Stimulated activated naive CD4-positive, alpha-beta T cell (primary cell): Measurements from ENCODE around the gene SMC6.

Experiments
- DNase-seq, 6 experiments: peaks; one replicate each; lab custom pipeline; 2025; lab: John Stamatoyannopoulos, UW

Gene SMC6, protein sequence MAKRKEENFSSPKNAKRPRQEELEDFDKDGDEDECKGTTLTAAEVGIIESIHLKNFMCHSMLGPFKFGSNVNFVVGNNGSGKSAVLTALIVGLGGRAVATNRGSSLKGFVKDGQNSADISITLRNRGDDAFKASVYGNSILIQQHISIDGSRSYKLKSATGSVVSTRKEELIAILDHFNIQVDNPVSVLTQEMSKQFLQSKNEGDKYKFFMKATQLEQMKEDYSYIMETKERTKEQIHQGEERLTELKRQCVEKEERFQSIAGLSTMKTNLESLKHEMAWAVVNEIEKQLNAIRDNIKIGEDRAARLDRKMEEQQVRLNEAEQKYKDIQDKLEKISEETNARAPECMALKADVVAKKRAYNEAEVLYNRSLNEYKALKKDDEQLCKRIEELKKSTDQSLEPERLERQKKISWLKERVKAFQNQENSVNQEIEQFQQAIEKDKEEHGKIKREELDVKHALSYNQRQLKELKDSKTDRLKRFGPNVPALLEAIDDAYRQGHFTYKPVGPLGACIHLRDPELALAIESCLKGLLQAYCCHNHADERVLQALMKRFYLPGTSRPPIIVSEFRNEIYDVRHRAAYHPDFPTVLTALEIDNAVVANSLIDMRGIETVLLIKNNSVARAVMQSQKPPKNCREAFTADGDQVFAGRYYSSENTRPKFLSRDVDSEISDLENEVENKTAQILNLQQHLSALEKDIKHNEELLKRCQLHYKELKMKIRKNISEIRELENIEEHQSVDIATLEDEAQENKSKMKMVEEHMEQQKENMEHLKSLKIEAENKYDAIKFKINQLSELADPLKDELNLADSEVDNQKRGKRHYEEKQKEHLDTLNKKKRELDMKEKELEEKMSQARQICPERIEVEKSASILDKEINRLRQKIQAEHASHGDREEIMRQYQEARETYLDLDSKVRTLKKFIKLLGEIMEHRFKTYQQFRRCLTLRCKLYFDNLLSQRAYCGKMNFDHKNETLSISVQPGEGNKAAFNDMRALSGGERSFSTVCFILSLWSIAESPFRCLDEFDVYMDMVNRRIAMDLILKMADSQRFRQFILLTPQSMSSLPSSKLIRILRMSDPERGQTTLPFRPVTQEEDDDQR

DNA sequence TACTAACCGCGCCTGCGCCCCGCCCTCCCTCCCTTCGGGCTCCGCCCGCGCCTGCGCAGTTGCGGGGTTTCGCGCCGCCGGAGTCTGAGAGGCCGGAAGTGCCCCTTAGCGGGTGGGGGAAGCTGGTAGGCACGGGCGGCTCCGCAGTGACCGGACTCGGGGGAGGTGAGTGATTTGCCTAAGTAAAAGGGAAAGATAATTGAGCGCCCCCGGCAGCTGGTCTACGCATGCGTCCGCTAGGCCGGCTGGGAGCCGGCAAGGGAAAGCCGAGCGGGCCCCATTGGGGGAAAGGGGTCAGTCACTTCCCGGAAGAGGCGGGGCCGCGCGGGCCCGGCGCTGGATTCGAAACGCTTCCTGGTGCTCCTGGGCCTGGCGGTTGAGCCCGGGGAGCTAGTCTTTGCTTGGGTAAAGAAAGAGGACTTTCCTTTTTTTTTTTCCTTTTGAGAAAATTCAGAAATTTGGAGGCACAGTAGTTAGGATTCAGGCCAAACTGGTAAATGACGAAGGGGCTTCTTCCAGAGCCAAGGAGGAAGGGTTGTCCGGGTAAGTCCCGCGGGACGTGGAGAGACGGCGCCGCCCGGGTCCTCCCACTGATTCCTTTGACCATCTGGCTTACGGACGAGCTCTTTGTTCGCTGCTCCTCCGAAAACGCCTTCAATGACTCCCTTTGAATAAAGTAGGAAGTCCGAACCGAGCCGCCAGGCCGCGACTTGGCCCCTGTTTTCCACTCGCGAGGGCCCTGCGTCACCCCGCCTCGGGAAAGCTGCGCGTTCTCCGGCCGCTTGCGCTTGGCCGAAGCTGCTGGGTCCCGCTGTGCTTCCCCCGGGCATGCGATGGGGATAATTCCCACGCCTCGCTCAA lies at the start of gene SMC6, which contains the start of gene GEN1:
TSS of gene SMC6 (minus strand) at position 8 of the 861 bp plus-strand sequence. CDS start 7,864 bp downstream, outside the sequence.
TSS of gene GEN1 (plus strand) at position 336 of the 861 bp plus-strand sequence. CDS start 5,806 bp downstream, outside the sequence.
- peak; percentile 86 to 96 (median 92) for DNase-seq

DNA sequence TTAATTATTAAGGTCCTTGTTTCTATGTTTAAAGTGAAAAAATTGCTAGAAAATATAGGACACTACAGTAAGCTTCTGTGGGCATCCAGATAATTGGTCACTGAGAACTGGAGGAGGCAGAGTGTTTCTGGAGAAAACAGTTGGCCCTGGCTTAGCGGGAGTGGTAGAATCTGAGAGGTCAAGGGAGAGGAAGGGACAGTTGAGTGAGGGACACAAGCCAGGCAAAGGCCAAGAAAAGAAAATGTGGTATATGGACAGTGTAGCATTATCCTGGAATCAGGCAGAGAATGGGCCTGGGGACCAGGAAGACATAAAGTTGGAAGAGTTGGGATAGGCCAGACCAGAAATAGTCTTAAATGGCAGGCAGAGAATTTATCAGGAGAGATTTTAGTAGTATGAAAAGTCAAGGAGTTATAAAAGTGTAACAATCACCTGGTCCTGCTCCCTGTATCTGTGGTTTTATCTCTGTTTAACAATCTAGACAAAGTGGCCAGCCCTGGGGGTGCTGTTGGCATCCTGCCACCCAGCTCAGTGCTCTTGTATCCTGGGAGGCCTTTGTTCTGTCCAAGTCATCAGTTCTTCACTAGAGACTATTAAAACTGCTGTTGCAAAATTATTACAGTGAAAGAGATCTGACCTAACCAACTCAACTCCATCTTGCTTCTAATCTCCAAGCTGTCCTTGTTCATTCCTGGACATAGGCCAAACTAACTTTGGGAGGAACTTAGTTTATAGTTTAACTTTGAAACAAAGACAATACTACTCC lies 47.3 kb upstream of the SMC6 start:
- DNase-seq = no peak

DNA sequence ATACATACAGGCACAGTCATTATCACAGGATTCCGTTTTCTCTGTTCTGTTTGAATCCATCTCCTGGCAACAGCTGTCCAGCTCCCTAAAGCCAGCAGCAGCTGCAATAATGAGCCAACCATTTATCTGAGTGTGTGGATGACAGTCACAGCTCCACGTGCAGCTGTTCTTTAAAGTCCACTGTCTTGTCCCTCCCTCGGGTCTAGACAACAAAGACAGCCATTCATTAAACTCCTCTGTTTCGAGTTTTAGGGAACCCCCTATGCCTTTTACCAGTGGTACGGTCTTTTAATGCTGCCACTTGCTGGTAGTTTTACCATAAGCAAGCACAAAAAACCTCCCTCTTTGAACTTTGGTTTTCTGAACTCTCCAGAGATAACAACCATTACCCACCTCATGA lies 46.6 kb upstream of the SMC6 start:
- DNase-seq = no peak

DNA sequence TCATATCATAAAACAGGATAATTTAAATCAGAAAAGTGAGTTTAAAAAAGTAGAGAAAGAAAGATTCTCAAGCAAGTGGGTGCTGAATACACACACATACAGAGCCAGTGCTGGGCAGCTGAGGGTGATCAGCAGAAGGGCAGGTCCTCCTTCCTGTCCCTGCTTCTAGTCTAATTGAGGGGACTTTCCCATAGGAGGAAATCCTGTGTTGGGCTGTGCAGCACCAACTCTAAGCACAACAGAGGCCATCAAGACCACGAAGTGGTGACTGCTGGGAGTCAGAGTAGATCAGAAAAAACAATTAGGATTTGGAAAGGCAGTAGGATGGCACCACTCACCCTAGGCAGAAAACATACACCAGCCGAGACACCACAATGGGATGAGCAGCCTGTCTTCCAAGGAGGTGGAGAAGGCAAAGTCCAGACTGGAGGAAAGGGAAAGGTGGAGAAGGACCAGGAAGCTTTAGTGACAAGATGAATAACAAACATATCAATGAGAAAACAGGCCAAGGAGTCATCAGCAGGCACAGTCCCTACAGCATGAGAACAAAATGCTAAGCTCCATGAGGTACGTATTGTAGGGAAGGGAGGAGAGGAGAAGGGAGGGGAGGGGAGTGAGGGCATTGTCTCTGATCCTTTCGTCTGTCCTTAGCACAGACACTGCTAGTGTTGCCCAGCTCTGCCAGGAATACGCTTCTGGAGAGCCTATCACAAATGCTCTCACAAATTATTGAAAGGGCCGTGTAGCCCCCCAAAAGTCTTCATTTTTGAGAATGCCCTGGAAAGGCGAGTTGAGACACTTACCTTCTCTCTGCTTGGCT lies 45.9 kb upstream of the SMC6 start:
- DNase-seq = no peak

DNA sequence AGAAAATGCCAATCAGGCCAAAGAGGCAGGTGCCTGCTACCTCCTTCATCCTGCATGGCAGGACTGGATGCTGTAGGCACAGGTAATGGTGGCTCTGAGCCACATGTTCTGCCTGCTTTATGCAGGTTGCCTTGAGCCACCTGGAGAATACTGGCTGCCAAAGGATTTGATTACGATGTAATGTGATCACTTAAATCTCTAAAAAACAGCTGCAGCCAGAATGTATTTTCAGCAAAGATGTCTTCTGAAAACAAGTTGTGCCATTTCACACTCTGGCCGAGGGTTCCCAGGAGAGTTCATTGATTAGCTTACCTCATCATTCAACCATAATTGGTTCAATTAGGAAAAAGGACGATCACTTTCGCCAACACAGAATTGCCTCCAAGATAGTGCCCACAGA lies 44.7 kb upstream of the SMC6 start:
- no peak for DNase-seq

DNA sequence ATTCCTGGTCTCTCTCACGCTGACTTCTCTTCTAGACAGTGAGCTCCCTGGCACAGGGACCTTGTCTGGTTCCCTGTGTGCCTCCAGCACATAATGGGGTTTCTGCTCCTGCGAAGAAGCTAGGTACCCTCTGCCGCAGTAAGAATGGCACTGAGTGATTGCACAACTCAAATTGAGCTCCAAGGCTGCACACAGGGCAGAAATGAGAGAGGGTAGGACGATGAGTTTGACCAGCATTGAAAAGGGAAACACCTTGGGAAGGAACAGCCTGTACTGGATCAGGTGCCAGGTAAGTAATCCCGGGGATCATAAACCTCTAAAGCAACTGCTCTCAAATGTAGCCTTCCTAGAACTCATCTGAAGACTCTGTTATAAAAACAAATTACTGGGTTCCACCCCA lies 41.7 kb upstream of the SMC6 start:
- no peak for DNase-seq

DNA sequence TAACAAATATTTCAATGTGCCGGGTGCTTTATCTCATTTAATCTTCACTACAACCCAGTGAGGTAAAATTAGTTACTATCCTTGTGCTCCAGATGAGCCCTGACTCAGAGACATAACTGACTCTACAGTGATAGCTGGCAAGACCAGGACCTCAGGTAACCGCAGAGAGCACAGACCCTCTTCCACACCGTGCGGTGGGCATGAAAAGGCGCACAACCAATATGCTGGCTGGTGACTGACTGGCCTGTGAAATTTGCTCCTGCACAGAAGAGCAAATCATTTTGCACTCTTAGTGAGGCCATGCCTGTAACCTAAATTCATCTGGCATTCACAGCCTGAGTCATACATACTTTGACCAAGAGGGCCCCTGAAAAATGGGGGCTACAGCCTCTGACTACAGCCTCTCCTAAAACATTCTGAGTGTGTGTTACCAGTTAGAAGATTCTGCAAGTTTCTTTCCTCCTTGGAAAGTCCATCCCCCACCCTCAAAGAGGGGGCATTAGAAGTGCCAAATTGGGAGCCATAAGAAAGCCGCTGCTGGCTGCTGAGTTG lies 40.3 kb upstream of the SMC6 start:
- DNase-seq = no peak

DNA sequence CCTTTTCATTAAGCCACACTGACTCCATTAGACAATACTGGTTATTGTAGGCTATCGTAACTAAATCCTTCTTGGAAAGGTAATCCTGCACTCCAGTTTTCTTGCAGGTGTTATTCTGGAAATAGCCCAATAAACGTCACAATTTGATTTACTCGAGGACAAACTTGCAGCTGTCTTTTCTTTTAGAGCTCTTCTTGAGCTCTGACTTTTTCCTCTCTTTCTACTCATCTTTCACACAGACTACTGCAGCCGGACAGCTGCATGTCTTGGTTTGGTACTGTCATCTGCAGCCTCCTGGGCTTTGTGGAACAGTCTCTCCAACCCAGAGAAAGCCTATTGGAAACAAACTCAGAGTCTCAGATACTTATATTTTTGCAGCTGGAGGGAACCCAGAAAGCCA lies 39.7 kb upstream of the SMC6 start:
- no peak for DNase-seq

DNA sequence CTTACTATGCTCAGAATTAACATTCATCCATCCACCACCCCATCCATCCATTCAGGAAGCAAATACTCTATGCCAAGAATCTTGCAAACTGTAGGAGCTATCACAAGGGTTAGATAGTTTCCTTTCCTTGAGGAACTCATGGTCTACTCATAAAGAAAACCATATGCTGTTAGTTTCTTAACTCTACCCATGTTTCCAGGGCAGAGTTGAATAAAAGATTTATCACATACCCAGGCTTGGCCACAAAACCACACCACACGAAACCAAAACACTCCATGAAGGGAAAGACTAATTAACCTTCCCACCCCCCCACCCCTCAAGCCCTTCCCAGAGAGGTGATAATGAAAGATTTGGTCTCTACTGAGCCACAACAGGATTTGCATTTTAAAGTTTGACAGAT lies 38.9 kb upstream of the SMC6 start:
- no peak for DNase-seq

DNA sequence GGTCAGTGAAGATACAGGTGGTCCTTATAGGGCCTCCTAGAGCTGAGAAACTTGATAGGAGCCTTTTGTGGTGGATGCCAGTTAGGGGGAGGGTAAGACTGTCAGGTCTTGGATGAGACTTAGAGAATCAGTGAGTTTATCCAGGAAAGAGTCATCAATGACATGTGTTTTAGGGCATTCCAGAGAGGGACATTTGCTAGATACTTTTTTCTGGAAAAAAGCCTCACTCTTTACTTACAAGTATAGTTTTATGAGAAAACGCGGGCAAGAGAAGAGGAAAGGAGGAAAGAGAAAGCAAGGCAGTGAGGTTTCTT lies 38.2 kb upstream of the SMC6 start:
- DNase-seq = no peak

DNA sequence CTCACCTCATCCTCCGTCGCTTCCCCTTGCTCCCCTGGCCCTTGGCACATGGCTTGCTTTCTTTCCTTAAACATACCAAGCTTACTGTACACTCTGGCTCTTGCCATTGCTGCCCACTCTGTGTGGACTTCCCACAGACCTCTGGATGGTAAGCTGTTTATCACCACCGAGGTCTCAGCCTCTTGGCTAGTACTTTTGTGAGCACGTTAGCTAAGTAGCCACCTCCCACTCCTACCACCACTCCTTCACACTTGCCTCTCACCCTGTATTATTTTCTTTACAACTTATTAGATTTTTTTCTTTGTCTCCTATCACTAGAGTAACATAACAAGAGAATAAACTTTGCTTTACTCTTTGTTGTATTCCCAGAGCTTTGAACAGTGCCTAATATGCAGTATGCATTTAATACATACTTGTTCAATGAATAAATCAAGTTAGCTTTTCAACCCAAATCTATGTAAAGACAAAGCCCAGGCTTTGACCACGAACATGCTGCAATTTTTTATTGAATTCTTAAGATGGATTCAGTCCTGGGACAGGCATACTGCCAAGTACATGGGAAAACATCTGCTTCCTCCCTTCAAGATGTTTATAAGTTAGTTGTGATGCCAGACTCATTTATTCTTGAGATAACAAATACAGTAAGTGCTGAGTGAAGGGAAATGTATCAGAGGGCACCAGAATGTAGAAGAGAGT lies 37.7 kb upstream of the SMC6 start:
- no peak for DNase-seq

DNA sequence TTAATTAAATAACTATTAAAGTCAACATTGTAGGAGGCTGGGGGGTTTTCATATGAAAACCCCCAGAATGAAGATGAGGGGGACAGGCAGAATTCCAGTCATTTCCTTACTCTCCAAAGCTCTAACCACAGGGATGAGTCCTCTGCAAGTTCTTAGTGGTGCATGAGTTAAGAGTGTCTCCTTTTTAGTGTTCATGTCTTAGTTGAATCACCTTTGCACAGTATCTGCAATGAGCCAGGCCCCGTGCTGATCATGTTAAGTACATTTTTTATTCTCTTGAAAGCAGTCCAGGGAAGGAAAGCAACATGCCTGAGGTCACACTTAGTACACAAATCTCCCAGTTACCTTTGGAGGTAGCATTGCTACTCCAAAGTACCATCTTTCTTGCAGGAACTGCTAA lies 36.9 kb upstream of the SMC6 start:
- DNase-seq = no peak

DNA sequence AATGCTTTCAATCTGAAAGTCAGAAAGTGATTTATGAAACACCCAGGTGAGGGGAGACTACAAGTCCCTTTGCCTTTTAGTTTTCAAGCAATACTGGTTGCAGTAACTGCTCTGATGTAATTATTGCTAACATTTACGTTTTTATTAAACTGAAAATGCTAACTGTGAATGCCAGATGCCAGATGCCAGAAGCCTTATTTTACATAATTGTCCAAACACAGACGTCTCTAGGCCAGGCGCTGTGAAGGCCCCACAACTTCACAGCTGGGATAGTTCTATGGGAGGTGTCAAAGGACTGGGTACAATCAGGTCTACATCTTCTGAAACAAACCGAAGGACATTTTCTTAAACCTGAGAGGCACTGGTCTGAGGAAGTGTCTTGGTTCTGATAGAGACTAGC lies 35.2 kb upstream of the SMC6 start:
- no peak for DNase-seq

DNA sequence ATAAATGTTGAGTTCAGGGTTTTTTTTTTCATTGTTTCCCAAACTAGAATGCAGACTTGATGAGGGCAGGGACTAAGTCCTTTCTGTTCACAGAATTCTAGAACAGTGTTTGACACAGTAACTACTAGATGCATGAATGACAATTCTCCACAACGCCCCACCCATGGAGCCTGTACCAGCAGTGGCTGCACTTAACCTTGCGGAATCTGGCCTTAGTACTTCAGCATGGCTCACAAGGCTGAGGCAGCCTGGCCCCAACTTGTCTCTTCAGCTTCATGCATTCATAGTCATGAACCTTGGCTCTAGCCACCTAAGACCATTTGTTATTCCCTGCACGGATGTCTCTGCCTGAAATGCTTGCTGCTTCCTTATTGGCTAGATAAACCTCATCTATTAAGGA lies 33.1 kb upstream of the SMC6 start:
- no peak for DNase-seq

DNA sequence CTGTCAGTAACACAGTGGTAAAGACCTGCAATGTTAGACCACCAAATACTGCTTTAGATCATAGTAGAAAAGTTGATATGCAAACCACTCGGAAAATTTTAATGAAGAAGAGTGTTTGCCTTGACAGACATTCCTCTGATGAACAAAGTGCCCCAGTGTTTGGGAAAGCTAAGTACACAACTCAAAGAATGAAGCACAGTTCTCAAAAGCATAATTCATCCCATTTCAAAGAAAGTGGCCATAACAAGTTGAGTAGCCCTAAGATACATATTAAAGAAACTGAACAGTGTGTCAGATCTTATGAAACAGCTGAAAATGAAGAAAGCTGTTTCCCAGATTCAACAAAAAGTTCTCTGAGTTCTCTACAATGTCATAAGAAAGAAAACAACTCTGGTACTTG lies 27.9 kb upstream of the SMC6 start:
- DNase-seq = no peak

DNA sequence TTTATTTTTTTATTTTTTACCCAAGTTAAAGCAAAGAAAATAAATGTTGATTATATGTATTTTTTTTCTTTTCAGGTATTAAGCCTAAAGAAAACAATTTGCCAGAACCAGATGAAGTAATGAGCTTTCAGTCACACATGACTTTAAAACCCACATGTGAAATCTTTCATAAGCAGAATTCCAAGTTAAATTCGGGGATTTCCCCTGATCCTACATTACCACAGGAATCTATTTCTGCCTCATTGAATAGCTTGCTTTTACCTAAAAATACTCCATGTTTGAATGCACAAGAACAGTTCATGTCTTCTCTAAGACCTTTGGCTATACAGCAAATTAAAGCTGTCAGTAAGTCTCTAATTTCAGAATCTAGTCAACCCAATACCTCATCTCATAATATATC lies 26.9 kb upstream of the SMC6 start:
- no peak for DNase-seq

DNA sequence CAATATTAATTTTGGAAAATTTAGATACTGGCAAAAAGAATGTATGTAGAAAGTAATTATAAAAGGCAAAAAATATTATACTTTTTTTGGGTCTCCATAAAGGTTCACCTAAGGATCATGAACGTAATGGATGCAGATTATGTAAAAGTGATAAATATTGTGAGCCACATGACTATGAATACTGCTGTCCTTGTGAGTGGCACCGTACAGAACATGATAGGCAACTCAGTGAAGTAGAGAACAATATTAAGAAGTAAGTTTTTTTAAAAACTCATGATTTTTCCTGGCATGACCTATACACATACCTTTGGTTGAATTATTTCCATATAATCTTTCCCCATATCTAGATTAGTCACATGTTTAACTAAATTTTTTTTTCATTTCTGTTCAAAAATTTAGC lies 18.9 kb upstream of the SMC6 start:
- no peak for DNase-seq

DNA sequence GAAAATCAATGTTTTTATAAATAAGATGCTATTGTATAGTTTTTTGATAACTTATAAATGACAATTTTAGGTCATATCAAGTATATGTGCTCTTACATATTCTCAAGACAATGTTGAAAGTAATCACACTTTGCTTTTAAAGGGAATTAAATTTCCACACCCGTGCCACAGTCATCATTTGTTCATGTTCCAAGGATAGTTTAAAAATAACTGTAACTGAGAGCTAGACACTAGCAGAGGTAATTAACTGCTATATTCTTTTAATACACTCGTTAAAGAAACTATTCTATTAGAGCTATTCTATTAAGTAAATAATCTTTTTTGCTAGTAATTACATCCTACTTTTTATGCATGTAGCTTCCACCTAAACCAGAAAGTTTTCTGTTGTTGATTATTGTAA lies 18.3 kb upstream of the SMC6 start:
- DNase-seq = no peak

DNA sequence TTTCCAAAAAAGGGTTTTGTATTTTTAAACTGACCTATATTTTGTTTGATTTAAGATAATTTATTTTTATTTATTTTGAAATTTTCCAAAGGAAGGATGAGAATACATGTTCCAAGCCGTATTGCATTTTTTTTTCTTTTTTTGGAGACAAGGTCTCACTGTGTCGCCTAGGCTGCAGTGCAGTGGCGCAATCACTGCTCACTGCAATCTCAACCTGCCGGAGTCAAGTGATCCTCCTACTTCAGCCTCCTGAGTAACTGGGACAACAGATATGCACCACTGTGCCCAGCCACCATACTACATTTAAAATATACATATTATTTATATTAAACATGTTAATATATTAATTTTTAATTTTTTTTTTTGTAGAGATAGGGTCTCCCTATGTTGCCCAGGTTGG lies 15.3 kb upstream of the SMC6 start:
- no peak for DNase-seq
